Neural cell (in vitro differentiated cells): ENCODE results near the gene CD3E. TPM values are rescaled to one million over a fixed set of nuclear protein-coding genes. Genes with fewer than 3 reads are reported as not detected.

Source experiments
- H2AFZ ChIP-seq: fragments of 200-600, 300-800 bp; sonication (generic), shearing (Covaris generic); 2 replicates; pipeline ENCODE4 v1.6.0; 2014; ENCODE audit warnings: low read depth, mild to moderate bottlenecking, antibody characterized with exemption, low read length, moderate library complexity
- H3F3A ChIP-seq: fragments of 200-600 bp; shearing (Covaris generic); 2 replicates; pipeline ENCODE4 v1.6.1; 2016; ENCODE audit warnings: mild to moderate bottlenecking, moderate library complexity, mixed read lengths, antibody characterized with exemption, low read length; ENCODE audit not compliant: insufficient read depth, poor library complexity, severe bottlenecking
- H3K27ac ChIP-seq: fragments of 200-600, 300-800 bp; sonication (generic), shearing (Covaris generic); 2 replicates; pipeline ENCODE4 v1.5.1; 2014; ENCODE audit warnings: mild to moderate bottlenecking, low read length, moderate library complexity
- H3K27me3 ChIP-seq: fragments of 300-800, 200-600 bp; sonication (generic), shearing (Covaris generic); 2 replicates; pipeline ENCODE4 v1.6.0; 2014; ENCODE audit warnings: mild to moderate bottlenecking, low read depth, low read length, moderate library complexity; ENCODE audit not compliant: insufficient read depth
- H3K36me3 ChIP-seq: fragments of 300-800, 200-600 bp; sonication (generic), shearing (Covaris generic); 2 replicates; pipeline ENCODE4 v1.5.1; 2014; ENCODE audit warnings: mild to moderate bottlenecking, antibody characterized with exemption, low read length, moderate library complexity; ENCODE audit not compliant: insufficient read depth
- H3K4me2 ChIP-seq: fragments of 300-800, 200-600 bp; sonication (generic), shearing (Covaris generic); 2 replicates; pipeline ENCODE4 v1.6.0; 2014; ENCODE audit warnings: mild to moderate bottlenecking, low read length
- H3K4me3 ChIP-seq: fragments of 300-800, 200-600 bp; sonication (generic), shearing (Covaris generic); 2 replicates; pipeline ENCODE4 v1.5.1; 2014; ENCODE audit warnings: mild to moderate bottlenecking, low read length, moderate library complexity
- H3K79me2 ChIP-seq: fragments of 200-600 bp; shearing (Covaris generic); replicated peaks from 2 replicates; pipeline ENCODE4 v1.6.0; 2014; ENCODE audit warnings: mild to moderate bottlenecking, low read length, moderate library complexity; ENCODE audit not compliant: insufficient read depth
- H3K9ac ChIP-seq: fragments of 300-800, 200-600 bp; sonication (generic), shearing (Covaris generic); 2 replicates; pipeline ENCODE4 v1.6.1; 2016; ENCODE audit warnings: mild to moderate bottlenecking, low read length, mixed read lengths
- H3K9me2 ChIP-seq: fragments of 200-600 bp; shearing (Covaris generic); 2 replicates; pipeline ENCODE4 v1.6.1; 2016; ENCODE audit warnings: mild to moderate bottlenecking, low read length, mixed read lengths; ENCODE audit not compliant: insufficient read depth
- H3K9me3 ChIP-seq: fragments of 200-600, 300-800 bp; sonication (generic), shearing (Covaris generic); 2 replicates; pipeline ENCODE4 v1.6.1; 2016; ENCODE audit warnings: mild to moderate bottlenecking, mixed run types, low read length, moderate library complexity, mixed read lengths
- H4K20me1 ChIP-seq: fragments of 200-600 bp; shearing (Covaris generic); 2 replicates; pipeline ENCODE4 v1.6.1; 2016; ENCODE audit warnings: mild to moderate bottlenecking, mixed run types; ENCODE audit not compliant: insufficient read depth
- CTCF ChIP-seq: fragments of 450-650 bp; IDR thresholded peaks from 2 replicates; pipeline ENCODE4 v1.5.1; 2014; ENCODE audit warnings: antibody characterized with exemption, mild to moderate bottlenecking, moderate library complexity; ENCODE audit not compliant: poor library complexity, severe bottlenecking
- EP300 ChIP-seq: fragments of 450-650 bp; conservative IDR thresholded peaks from 2 replicates; pipeline ENCODE4 v1.6.1; 2014; ENCODE audit warnings: antibody characterized with exemption, mild to moderate bottlenecking, moderate library complexity; ENCODE audit not compliant: poor library complexity, severe bottlenecking
- EZH2 ChIP-seq: fragments of 200-600, 300-800 bp; shearing (Covaris generic), sonication (generic); IDR thresholded peaks from 2 replicates; pipeline ENCODE4 v1.6.1; 2014; ENCODE audit warnings: antibody characterized with exemption, low read length, borderline replicate concordance, mild to moderate bottlenecking; ENCODE audit not compliant: insufficient read depth, poor library complexity, severe bottlenecking
- MXI1 ChIP-seq: fragments of 450-650 bp; conservative IDR thresholded peaks from 2 replicates; pipeline ENCODE4 v1.6.1; 2014; ENCODE audit warnings: antibody characterized with exemption, mild to moderate bottlenecking; ENCODE audit not compliant: poor library complexity, severe bottlenecking
- POLR2AphosphoS5 ChIP-seq: IDR thresholded peaks from 2 replicates; pipeline ENCODE4 v1.6.1; 2012
- RAD21 ChIP-seq: fragments of 450-650 bp; conservative IDR thresholded peaks from 2 replicates; pipeline ENCODE4 v1.6.1; 2014; ENCODE audit warnings: antibody characterized with exemption, mild to moderate bottlenecking, moderate library complexity
- REST ChIP-seq: IDR thresholded peaks from 2 replicates; pipeline ENCODE4 v1.6.1; 2012; ENCODE audit warnings: borderline replicate concordance
- SMC3 ChIP-seq: fragments of 450-650 bp; conservative IDR thresholded peaks from 2 replicates; pipeline ENCODE4 v1.6.1; 2014; ENCODE audit warnings: antibody characterized with exemption, mild to moderate bottlenecking, moderate library complexity; ENCODE audit not compliant: poor library complexity
- TAF1 ChIP-seq: IDR thresholded peaks from 2 replicates; pipeline ENCODE4 v1.6.1; 2012; ENCODE audit warnings: low read depth
- polyA plus RNA-seq: library from polyadenylated mRNA; depleted of rRNA; stranded (reverse); fragments of >200 nt; gene quantifications from 2 replicates; pipeline ENCODE4 v1.2.3, GENCODE V29; 2014

The CD3E gene
- polyA plus RNA-seq, 1 donor from 2014 or later, result not detected

GRCh38 chr11:118318581-118319336 lies 14.2 kb downstream of the CD3E start:
- TF ChIP-seq TAF1 (no peak), REST (no peak), SMC3 (no peak), POLR2AphosphoS5 (no peak), MXI1 (no peak)
- H3K9me3 ChIP-seq, result no peaks in the 10 kb centered on the region
- H3K9ac ChIP-seq, result no peak overlapping the region
- no peaks in the 10 kb centered on the region for H3K79me2 ChIP-seq
- no peak overlapping the region for H2AFZ ChIP-seq
- H3K4me2 ChIP-seq, result no peak overlapping the region
- no peaks in the 10 kb centered on the region for H4K20me1 ChIP-seq
- H3K27me3 ChIP-seq, result no peaks in the 10 kb centered on the region
- H3K36me3 ChIP-seq, result no peaks in the 10 kb centered on the region
- no peaks in the 10 kb centered on the region for H3F3A ChIP-seq
- H3K27ac ChIP-seq, result no peak overlapping the region
- H3K4me3 ChIP-seq, result no peak overlapping the region
- no peaks in the 10 kb centered on the region for H3K9me2 ChIP-seq

GRCh38 chr11:118319337-118319707 lies 14.8 kb downstream of the CD3E start:
- no peak for TF ChIP-seq MXI1
- TF ChIP-seq TAF1, result no peak
- TF ChIP-seq EP300, result no peak
- TF ChIP-seq EZH2, result no peak
- no peak for TF ChIP-seq POLR2AphosphoS5
- no peak for TF ChIP-seq REST
- no peak for TF ChIP-seq CTCF
- TF ChIP-seq SMC3, result no peak
- TF ChIP-seq RAD21, result no peak
- H3K4me3 ChIP-seq, result no peak overlapping the region
- H3K36me3 ChIP-seq, result no peaks in the 10 kb centered on the region
- no peaks in the 10 kb centered on the region for H3F3A ChIP-seq
- no peaks in the 10 kb centered on the region for H4K20me1 ChIP-seq
- no peak overlapping the region for H3K27ac ChIP-seq
- H3K9ac ChIP-seq, result no peak overlapping the region
- no peaks in the 10 kb centered on the region for H3K9me2 ChIP-seq
- H3K9me3 ChIP-seq, result no peaks in the 10 kb centered on the region
- no peak overlapping the region for H3K4me2 ChIP-seq
- H3K27me3 ChIP-seq, result no peaks in the 10 kb centered on the region
- no peak overlapping the region for H2AFZ ChIP-seq
- no peaks in the 10 kb centered on the region for H3K79me2 ChIP-seq
